HK-2 (cell line): ENCODE results near the gene ABCC8.
"Not testable (repeated sequence)": the region's sequence is repeated elsewhere in the genome, so short reads cannot be mapped to it uniquely, and the experiment has no call there.

ENCODE experiments used
- DNase-seq: peaks from one replicate; pipeline ENCODE4 v3.0.0-alpha.2; 2018; ENCODE audit not compliant: unreplicated experiment

ABCC8 gene

GRCh38 chr11:17428925-17429324 is 47.7 kb downstream of the ABCC8 start:
- DNase-seq = no peak

- DNase-seq = no peak
These were observed 48.4 kb downstream of the ABCC8 start for GRCh38 chr11:17428261-17428660.

- not testable (repeated sequence) for DNase-seq
These were observed 50.4 kb downstream of the ABCC8 start for GRCh38 chr11:17426233-17426632.

GRCh38 chr11:17423533-17424310 is 52.9 kb downstream of the ABCC8 start:
- DNase-seq = no peak

- DNase-seq = no peak
These were observed 54.9 kb downstream of the ABCC8 start for GRCh38 chr11:17421781-17422180.

GRCh38 chr11:17418444-17419081 is 58.1 kb downstream of the ABCC8 start:
- no peak for DNase-seq

- DNase-seq = no peak
These were observed 60.2 kb downstream of the ABCC8 start for GRCh38 chr11:17416492-17416891.

GRCh38 chr11:17415523-17416104 is 61.0 kb downstream of the ABCC8 start:
- no peak for DNase-seq

GRCh38 chr11:17414992-17415391 is 61.7 kb downstream of the ABCC8 start:
- DNase-seq = no peak

- DNase-seq = no peak
These were observed 62.3 kb downstream of the ABCC8 start for GRCh38 chr11:17414317-17414737.

- no peak for DNase-seq
These were observed 63.0 kb downstream of the ABCC8 start for GRCh38 chr11:17413414-17414316.

- DNase-seq = no peak
These were observed 64.0 kb downstream of the ABCC8 start for GRCh38 chr11:17412488-17413180.

- no peak for DNase-seq
These were observed 65.2 kb downstream of the ABCC8 start for GRCh38 chr11:17411418-17411817.

GRCh38 chr11:17410606-17411379 is 65.9 kb downstream of the ABCC8 start:
- DNase-seq = no peak

- DNase-seq = no peak
These were observed 68.0 kb downstream of the ABCC8 start for GRCh38 chr11:17408641-17409040.

GRCh38 chr11:17408026-17408425 is 68.6 kb downstream of the ABCC8 start:
- no peak for DNase-seq

- DNase-seq = no peak
These were observed 69.1 kb downstream of the ABCC8 start for GRCh38 chr11:17407575-17407974.

GRCh38 chr11:17406818-17407149 is 69.9 kb downstream of the ABCC8 start:
- DNase-seq = no peak

GRCh38 chr11:17406082-17406817 is 70.4 kb downstream of the ABCC8 start:
- DNase-seq = no peak
